NT2/D1 (cell line): ENCODE measurements around the gene RTCA.

Source experiments
- SUZ12 ChIP-seq: IDR thresholded peaks from 2 replicates; pipeline ENCODE4 v1.6.1; 2011; ENCODE audit not compliant: insufficient read length, insufficient read depth; ENCODE audit errors: extremely low read depth
- ZNF274 ChIP-seq: IDR thresholded peaks from 2 replicates; pipeline ENCODE4 v1.6.1; 2011; ENCODE audit warnings: mild to moderate bottlenecking, low read depth, low read length

GRCh38 chr1:100229681-100230443, 36.2 kb upstream of the RTCA start:
- TF ChIP-seq ZNF274 (no peak), SUZ12 (no peak)
